C1 segment of cervical spinal cord (tissue), 14 donors: Measurements from ENCODE around the gene PPIA.
A peak's percentile ranks its signal among the peaks of the same experiment; 100 is the strongest.

Experiments used
- DNase-seq, 14 donors: peaks; one replicate each; lab custom pipeline; 2025; lab: John Stamatoyannopoulos, UW

Gene PPIA

DNA sequence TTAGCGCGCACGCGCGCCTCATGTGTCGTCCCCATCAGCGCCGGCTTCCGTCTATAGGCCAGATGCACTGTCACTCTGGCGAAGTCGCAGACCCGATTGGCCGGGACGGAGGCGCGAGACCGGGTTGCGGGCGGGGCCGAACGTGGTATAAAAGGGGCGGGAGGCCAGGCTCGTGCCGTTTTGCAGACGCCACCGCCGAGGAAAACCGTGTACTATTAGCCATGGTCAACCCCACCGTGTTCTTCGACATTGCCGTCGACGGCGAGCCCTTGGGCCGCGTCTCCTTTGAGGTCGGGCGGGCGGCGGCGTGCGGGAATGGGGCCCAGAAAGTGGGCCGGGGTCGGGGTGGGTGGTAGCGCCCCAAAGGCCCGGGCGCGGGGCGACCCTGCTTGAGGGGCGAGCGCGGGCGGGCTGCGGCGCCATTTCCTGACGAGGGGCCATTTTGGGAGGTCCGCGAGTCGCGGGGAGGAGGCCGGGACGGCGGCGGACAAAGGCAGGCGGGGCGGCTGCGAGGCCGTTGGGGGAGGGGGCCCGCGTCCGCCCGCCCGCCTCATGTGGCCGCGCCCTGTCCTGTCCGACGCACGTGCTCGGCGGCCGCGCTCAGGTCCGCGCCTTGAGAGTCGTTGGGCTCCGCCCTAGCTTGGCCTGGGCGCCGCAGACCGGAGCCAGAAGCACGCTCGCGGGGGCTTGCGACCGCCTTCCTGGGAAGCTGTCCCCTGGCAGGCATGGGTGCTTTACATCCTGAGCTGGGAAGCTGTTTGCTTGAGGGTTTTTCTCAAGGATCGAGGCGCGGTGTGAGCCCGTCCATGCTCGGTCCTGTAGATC is at the start of gene PPIA:
TSS of gene PPIA (plus strand) at position 178 of the 825 bp plus-strand sequence. CDS start at position 222, 44 bp downstream.
- DNase-seq = peak; percentile 68 to 98 (median 95)

GRCh38 chr7:44748045-44748947 is 48.2 kb upstream of the PPIA start, which contains the start of gene ZMIZ2:
Gene ZMIZ2, plus strand, starts transcription at chr7:44748847. Its CDS starts 7,403 bp downstream, at chr7:44756250.
- peak; percentile 45 to 96 (median 92) for DNase-seq

DNA sequence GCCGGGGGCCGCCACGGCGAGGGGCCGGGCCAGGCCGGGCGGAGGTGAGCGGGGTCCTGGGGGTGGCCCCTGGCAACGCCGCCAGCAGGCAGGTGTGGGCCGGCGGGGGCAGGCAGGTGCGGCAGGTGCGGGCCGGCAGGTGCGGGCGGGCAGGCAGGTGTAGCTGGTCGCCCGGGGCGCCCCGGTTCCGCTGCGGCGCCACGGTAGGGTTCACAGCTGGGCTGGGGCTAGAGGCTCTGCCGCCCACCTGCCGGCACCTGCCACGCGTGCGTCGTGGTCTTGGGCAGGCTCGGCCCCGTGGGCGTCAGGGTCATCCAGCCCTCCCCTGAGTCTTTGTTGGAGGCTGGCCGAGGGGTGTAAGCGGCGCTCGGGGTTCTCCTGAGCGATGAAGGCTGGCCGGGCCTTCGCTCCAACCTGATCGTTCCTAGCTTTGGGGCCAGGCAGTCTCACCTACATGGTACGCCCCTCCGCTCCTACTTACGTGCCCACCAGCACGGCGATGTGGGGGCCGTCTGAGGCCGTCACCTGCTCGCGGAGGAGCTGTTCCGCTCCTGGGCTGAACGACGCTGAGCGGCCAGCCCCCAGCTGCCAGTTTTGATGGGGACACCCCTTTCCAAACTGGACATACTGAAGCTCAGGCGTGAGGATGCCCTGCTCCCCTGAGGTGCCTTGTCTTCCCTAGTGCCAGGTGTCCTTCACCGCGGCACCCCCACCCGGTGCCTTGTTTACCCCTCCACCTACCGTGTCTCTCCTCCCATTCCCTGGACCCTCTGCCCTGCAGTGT is 47.3 kb upstream of the PPIA start:
- DNase-seq = no peak

DNA sequence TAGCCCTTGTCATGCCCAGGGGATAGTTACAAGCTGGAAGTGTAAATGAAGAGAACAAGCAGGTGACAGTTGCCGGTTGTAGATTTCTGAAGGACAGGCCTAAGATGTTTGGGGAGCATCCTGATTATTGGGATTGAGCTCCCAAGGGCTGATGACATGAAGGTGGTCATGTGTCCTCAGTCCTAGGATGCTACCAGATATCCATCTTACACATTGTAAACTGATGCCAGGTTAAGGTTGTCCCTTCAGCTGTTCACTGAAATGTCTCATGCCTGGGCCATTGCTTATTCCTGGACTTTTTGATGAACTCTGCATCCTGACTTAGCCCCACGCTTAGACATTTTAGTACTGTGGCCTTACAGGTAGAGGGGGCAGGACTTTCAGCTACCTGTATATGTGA is 46.5 kb upstream of the PPIA start:
- DNase-seq = no peak

DNA sequence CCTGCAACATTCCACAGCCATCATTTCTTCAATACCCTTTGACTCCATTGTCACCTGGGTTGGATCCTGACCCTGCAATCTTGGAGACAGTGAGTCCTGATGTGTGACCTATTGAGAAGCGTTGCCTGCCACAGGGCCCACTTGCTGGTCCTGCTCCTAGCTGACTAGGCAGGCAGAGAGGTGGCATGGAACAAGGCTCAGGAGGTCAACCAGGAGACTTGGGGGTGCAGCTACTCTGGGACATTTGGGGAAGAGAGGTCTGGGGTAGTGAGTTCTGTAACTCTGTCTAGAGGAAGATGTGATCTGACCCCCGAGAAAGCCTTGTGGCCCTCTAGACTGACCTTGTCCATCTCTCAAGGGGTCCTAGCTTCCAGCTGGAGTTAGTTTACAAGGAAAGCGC is 46.1 kb upstream of the PPIA start:
- DNase-seq = no peak

GRCh38 chr7:44750921-44751571 is 45.4 kb upstream of the PPIA start:
- no peak for DNase-seq

DNA sequence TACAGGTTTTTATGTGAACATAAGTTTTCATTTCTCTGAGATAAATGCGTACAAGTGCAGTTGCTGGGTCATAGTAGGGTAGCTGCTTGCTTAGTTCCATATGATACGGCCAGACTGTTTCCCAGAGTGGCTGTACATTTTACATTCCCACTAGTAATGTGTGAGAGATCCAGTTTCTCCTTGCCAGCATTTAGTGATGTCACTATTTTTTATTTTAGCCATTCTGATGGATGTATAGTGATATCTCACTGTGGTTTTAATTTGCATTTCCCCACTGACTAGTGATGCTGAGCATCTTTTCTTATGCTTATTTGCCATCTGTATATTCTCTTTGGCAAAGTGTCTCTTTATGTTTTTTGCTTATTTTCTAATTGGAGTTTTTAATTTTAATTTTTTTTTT is 43.7 kb upstream of the PPIA start:
- DNase-seq = no peak

DNA sequence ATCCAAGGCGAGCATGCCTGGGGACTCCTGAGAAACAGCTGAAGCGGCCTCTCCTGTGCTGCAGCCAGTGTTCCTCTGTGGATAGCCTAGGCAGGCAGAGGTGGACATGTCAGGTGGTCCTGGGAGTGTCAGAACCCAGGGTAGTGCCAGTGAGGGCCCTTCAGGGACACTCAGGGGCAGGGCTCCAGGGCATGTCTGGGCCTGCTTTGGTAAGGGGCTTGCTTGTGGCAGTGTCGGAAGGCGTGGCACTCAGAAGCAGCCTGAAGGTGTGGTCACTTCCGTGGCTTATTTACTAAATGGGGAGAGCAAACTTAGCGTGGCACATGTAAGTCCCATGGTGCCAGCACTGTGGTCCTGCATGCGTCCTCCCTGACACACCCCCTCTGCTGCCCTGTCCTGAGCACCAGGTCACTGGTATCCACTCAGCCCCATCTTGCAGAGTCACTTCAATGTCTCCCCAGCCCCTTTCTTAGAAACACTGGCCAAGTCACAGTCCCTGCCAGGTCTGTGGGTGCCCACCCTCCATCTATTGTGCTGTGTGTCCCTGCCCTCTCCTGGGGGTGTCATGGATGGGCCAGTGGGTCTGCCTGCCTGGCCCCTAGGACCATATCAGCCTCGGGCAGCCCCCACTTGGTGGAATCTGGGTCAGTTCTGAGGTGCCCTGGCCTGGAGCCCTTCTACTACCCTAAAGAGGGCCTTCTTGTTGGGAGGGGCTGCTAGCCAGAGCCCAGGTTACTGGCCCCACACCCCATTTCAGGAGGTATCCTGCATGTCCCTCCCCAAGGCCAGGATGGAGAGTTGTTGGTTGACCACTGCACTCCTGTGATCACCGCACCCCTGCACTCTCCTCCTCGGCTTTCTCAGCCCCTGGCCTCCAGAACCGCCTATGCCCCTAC is 41.4 kb upstream of the PPIA start:
- no peak for DNase-seq

- DNase-seq = peak in 2 of 14 donors; percentile 11 to 32
Measured at GRCh38 chr7:44755698-44756627, 40.5 kb upstream of the PPIA start.

- DNase-seq = no peak
Measured at GRCh38 chr7:44756904-44757303, 39.6 kb upstream of the PPIA start.

GRCh38 chr7:44757311-44757710 is 39.2 kb upstream of the PPIA start:
- DNase-seq = peak in 2 of 14 donors; percentile 18 to 43

- no peak for DNase-seq
Measured at GRCh38 chr7:44757739-44758138, 38.7 kb upstream of the PPIA start.

GRCh38 chr7:44759246-44759645 is 37.2 kb upstream of the PPIA start:
- DNase-seq = no peak

DNA sequence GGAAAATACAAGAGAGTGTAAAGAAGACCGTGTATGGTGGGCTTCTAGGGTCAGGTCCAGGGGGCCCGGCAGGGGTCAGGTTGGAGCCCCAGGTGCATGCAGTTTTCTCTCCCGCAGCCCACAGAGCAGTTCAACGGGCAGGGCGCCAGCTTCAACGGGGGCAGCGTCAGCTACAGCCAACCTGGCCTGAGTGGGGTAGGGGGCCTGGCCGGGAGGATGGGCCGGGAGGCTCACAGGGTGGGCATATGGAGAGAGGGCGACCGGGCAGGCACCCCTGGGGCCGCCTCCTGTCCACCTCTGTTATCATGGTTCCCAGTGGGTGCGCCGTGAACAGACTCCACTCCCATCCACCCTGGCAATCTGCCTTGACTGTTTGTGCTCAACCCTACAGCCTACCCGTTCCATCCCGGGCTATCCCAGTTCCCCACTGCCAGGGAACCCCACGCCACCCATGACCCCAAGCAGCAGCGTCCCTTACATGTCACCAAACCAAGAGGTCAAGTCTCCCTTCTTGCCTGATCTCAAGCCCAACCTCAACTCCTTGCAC is 36.4 kb upstream of the PPIA start:
- DNase-seq = no peak

DNA sequence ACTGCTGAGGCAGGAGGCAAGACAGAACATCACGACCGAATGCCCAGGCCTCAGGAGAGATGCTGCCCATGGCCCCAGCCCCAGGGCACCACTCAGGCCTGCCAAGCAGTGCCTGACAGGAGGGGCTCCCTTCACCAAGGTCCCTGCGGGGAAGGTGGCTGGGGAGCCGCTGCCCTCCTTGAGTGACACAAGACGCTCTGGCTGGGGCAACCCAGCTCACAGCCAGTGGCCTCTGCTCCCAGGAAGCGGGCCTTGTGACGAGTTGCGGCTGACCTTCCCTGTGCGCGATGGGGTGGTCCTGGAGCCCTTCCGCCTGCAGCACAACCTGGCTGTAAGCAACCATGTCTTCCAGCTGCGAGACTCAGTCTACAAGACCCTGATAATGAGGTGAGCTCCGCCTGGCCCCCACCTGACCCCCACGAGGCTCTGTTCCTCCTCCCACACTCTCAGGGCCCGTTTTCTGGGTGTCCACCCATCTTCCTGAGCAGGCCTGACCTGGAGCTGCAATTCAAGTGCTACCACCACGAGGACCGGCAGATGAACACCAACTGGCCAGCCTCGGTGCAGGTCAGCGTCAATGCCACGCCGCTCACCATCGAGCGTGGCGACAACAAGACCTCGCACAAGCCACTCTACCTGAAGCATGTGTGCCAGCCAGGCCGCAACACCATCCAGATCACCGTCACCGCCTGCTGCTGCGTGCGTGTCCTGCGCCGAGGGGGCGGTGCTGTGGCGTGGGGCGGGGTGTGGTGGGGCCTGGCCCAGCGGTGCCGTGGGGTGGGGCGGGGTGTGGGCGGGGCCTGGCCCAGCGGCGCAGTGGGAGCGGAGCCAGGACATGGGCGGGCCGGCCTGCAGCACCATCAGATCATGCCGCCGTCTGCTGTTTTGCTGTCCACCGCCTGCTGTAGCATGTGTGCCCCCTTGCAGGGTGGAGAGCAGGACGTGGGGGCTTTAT is 35.0 kb upstream of the PPIA start:
- no peak for DNase-seq

- no peak for DNase-seq
Measured at GRCh38 chr7:44762300-44762699, 34.2 kb upstream of the PPIA start.

DNA sequence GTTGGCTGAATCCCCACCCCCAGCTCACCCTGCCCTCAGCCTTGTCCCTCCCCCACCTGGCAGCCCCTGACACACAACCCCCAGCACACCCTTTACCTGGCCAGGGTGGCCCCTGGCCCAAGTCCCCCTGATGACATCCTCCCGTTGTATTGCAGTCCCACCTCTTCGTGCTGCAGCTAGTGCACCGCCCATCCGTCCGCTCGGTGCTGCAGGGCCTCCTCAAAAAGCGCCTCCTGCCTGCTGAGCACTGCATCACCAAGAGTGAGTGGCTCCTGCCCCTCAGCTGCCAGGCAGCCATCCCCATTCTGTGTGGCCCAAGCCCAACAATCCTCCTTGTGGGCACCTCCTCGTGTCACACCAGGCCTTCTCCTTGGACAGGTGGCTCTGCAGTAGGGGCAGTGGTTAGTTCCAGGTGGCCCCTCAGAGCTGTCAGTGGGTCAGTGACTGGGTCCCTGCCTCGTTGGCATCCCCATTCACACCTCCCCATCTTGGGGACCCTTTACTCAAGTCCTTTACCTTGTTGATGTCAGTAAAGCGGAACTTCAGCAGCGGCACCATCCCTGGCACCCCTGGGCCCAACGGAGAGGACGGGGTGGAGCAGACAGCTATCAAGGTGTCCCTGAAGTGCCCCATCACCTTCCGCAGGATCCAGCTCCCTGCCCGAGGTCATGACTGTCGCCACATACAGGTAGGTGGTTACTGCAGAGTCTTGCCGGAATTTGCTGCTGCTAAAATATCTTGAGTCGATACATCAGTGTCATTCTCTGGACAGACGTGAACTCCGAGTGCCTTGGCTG is 33.6 kb upstream of the PPIA start:
- no peak for DNase-seq
